NCI-H1105 (cell line): ENCODE measurements around the gene KLHL25.

Source experiments
- DNase-seq: peaks from one replicate; lab custom pipeline; 2025; lab: John Stamatoyannopoulos, UW

Gene KLHL25

GRCh38 chr15:85760531-85761371 lies 34.0 kb downstream of the KLHL25 start:
- DNase-seq, result no peak

GRCh38 chr15:85760049-85760448 lies 34.7 kb downstream of the KLHL25 start:
- DNase-seq, result no peak

- DNase-seq, result no peak
These were observed 35.3 kb downstream of the KLHL25 start for GRCh38 chr15:85759376-85759775.

- DNase-seq, result no peak
These were observed 36.1 kb downstream of the KLHL25 start for GRCh38 chr15:85758655-85758978.

- DNase-seq, result no peak
These were observed 36.6 kb downstream of the KLHL25 start for GRCh38 chr15:85757939-85758654.

- DNase-seq, result no peak
These were observed 37.4 kb downstream of the KLHL25 start for GRCh38 chr15:85757073-85757938.

GRCh38 chr15:85756411-85757072 lies 38.2 kb downstream of the KLHL25 start:
- no peak for DNase-seq

- no peak for DNase-seq
These were observed 38.8 kb downstream of the KLHL25 start for GRCh38 chr15:85755942-85756341.

GRCh38 chr15:85755471-85755870 lies 39.3 kb downstream of the KLHL25 start:
- no peak for DNase-seq

- no peak for DNase-seq
These were observed 39.7 kb downstream of the KLHL25 start for GRCh38 chr15:85754989-85755388.

GRCh38 chr15:85753791-85754452 lies 40.8 kb downstream of the KLHL25 start:
- no peak for DNase-seq

GRCh38 chr15:85753261-85753660 lies 41.5 kb downstream of the KLHL25 start:
- DNase-seq, result no peak

GRCh38 chr15:85752491-85752961 lies 42.2 kb downstream of the KLHL25 start:
- no peak for DNase-seq

- no peak for DNase-seq
These were observed 42.6 kb downstream of the KLHL25 start for GRCh38 chr15:85752124-85752475.

- no peak for DNase-seq
These were observed 43.2 kb downstream of the KLHL25 start for GRCh38 chr15:85751291-85752123.

GRCh38 chr15:85750319-85751290 lies 44.1 kb downstream of the KLHL25 start:
- DNase-seq, result no peak

GRCh38 chr15:85749261-85750151 lies 45.2 kb downstream of the KLHL25 start:
- no peak for DNase-seq

GRCh38 chr15:85748729-85749128 lies 46.0 kb downstream of the KLHL25 start:
- DNase-seq, result no peak
